Uterus (tissue), 2 donors: ENCODE data around the gene ACSL3.

ENCODE experiments used
- CTCF ChIP-seq, 4 experiments: fragments of 200-600 bp in 2 of 4; fragments of 450-650 bp in 2 of 4; sonication (generic) in 2 of 4; IDR thresholded peaks; one replicate each; pipeline ENCODE4 v1.5.1; 2016 to 2019; ENCODE audit warnings: antibody characterized with exemption in 4 of 4, mild to moderate bottlenecking in 2 of 4, moderate library complexity in 1 of 4
- POLR2A ChIP-seq, 2 donors: fragments of 450-650 bp; IDR thresholded peaks; one replicate each; pipeline ENCODE4 v1.6.1; 2016; ENCODE audit warnings: antibody characterized with exemption in 2 of 2, mild to moderate bottlenecking in 1 of 2, moderate library complexity in 1 of 2

- TF ChIP-seq CTCF (IDR thresholded peaks at IDR 0.05): no peak
- no peak for TF ChIP-seq POLR2A (IDR thresholded peaks at IDR 0.05)
Measured at GRCh38 chr2:222949073-222949472, 88.2 kb downstream of the ACSL3 start.
